ENCODE results near the gene ERBB4.

ERBB4 gene

GRCh38 chr2:211864328-211864727 is 674.3 kb downstream of the ERBB4 start:
- no peak for DNase-seq (ENCODE audit: low read depth)
- TF ChIP-seq, protein P1, sequence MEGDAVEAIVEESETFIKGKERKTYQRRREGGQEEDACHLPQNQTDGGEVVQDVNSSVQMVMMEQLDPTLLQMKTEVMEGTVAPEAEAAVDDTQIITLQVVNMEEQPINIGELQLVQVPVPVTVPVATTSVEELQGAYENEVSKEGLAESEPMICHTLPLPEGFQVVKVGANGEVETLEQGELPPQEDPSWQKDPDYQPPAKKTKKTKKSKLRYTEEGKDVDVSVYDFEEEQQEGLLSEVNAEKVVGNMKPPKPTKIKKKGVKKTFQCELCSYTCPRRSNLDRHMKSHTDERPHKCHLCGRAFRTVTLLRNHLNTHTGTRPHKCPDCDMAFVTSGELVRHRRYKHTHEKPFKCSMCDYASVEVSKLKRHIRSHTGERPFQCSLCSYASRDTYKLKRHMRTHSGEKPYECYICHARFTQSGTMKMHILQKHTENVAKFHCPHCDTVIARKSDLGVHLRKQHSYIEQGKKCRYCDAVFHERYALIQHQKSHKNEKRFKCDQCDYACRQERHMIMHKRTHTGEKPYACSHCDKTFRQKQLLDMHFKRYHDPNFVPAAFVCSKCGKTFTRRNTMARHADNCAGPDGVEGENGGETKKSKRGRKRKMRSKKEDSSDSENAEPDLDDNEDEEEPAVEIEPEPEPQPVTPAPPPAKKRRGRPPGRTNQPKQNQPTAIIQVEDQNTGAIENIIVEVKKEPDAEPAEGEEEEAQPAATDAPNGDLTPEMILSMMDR (conservative IDR thresholded peaks at IDR 0.05; ENCODE audit: low read length), result no peak
- no peak overlapping the region for H3K4me3 ChIP-seq (ENCODE audit: low read length)

DNA sequence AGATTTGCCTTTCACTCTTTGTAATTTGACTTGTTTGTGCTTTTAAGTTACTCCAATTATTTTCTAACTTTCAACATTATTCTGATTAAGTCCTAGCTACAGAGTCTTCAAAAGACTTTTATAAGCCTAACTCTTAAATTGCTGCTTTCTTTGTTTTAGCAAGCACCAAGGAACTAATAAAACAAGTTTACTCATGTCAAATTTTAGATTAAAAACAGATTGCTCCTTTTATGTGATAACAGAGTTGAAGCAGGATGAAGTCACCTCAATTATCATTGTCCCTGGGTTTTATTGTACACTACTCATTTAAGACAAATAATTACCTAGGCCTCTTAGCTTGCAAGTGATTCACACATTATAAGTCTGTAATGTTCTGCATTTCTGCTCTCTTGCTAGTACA is 678.4 kb downstream of the ERBB4 start:
- TF ChIP-seq, protein P1 (conservative IDR thresholded peaks at IDR 0.05; ENCODE audit: low read length), result no peak
- DNase-seq (ENCODE audit: low read depth), result no peak
- H3K4me3 ChIP-seq (ENCODE audit: low read length), result no peak overlapping the region

- DNase-seq (ENCODE audit: low read depth), result no peak
These were observed 683.8 kb downstream of the ERBB4 start for GRCh38 chr2:211854832-211855231.

GRCh38 chr2:211846714-211847113 is 691.9 kb downstream of the ERBB4 start:
- H3K4me3 ChIP-seq (ENCODE audit: low read length), result no peak overlapping the region
- TF ChIP-seq, protein P1 (conservative IDR thresholded peaks at IDR 0.05; ENCODE audit: low read length), result no peak
- DNase-seq (ENCODE audit: low read depth), result no peak

More at GRCh38 chr2:211854832-211855231, 683.8 kb downstream of the ERBB4 start:
- H3K4me3 ChIP-seq (ENCODE audit: low read length), result no peak overlapping the region
- TF ChIP-seq, protein P1 (conservative IDR thresholded peaks at IDR 0.05; ENCODE audit: low read length), result no peak

DNA sequence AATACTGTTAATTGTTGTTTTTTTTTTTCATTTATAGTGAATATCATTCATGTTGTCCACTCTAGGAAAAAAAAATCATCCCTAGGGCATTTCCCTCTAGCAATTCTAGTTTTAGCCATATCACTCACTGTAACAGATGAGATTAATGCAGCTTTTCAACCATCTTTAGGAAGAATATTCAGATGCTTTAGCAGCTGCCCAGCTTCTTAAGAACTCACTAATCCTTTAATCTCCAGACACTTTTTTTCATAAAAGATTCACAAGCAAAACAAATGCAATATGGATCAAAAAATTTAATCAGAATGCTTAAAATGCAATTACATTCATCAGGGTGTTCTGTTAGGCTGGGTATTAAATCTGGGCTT is 692.6 kb downstream of the ERBB4 start:
- no peak overlapping the region for H3K4me3 ChIP-seq (ENCODE audit: low read length)
- DNase-seq (ENCODE audit: low read depth), result no peak
- TF ChIP-seq, protein P1 (conservative IDR thresholded peaks at IDR 0.05; ENCODE audit: low read length), result no peak

DNA sequence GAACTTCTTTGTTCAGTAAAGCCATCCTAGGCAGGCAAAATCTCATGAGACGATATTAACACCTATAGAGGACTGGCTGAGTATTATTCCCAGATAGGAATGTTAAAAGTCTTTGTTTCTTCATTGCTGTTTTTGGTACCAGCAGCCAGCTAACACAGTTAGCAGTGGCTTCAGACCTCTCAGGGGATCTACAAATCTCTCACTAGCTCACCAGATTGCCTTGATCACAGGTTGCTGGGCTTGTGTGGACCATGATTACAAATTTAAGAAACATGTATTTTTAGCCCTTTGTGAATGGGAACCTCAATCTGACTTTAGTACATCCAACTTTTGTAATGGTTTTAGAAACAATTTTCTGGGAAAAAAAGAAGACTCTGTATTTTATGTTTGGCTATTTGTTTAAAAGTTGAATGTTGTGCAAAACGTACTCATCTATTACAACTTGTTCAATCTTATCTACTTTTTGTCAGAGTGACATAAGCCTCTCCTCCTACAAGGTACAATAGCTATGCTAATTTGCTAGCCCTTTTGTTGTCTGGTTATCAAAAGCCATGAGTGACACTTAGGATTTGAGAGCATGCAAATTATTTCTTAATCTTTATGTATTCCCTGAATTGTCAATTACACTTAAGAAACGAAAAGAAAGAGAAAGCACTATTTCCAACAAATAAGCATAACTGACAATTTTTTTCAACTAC is 693.1 kb downstream of the ERBB4 start:
- TF ChIP-seq, protein P1 (conservative IDR thresholded peaks at IDR 0.05; ENCODE audit: low read length), result no peak
- no peak for DNase-seq (ENCODE audit: low read depth)
- no peak overlapping the region for H3K4me3 ChIP-seq (ENCODE audit: low read length)

DNA sequence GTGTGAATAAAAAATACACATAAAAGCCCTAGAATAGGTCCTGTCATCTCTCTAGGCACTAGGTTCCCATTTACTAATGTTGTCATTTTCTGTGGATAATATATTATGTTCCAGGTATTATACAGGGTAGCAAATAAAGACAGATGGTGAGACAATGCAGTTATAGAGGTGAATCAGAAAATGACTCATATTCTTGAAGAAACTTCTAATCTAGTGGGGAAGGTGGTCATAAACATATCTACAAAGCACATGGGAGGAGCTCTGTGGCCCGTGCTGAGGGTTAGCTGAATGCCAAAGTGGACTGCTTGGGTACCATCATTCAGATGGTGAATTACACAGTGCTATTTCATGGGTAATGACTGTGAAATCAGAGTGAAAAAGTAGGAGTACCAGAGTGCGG is 700.9 kb downstream of the ERBB4 start:
- H3K4me3 ChIP-seq (ENCODE audit: low read length), result no peak overlapping the region
- TF ChIP-seq, protein P1 (conservative IDR thresholded peaks at IDR 0.05; ENCODE audit: low read length), result no peak
- DNase-seq (ENCODE audit: low read depth), result no peak
